Endothelial cell of umbilical vein (primary cell): ENCODE data around the gene TEX26. TPM values are rescaled to one million over a fixed set of nuclear protein-coding genes. Genes with fewer than 3 reads are reported as not detected.

ENCODE experiments used
- BruUV-seq: library from RNA; stranded (reverse); fragments of 400-500 nt; replicated peaks from 2 replicates; lab custom pipeline; 2021; lab: Mats Ljungman, UMichigan
- CTCF ChIA-PET: fragments of 300-600, 350-600 bp; sonication (Branson Sonifier 250); formaldehyde crosslinking; loops from one replicate; lab custom pipeline; 2021; ENCODE audit warnings: antibody characterized with exemption, inconsistent platforms; lab: Charles Lee
- POLR2A ChIA-PET: fragments of 300-600, 350-600 bp; sonication (Branson Sonifier 250); formaldehyde crosslinking; loops from one replicate; lab custom pipeline; 2021; ENCODE audit warnings: antibody characterized with exemption, inconsistent platforms; lab: Charles Lee
- DNase-seq: peaks from one replicate; pipeline ENCODE4 v3.0.0-alpha.2; 2011; ENCODE audit warnings: low read depth, low spot score
- FAIRE-seq: peaks from 2 replicates; lab custom pipeline; 2011; peaks lifted over from hg19 to GRCh38; lab: Jason Lieb, UNC
- H2AFZ ChIP-seq: 2 replicates; pipeline ENCODE4 v1.6.0; 2012; ENCODE audit warnings: low read depth, low read length, control low read depth, inconsistent platforms
- H3K27ac ChIP-seq: 2 replicates; pipeline ENCODE4 v1.5.1; 2011; ENCODE audit warnings: low read depth, mild to moderate bottlenecking, control low read depth, low read length, moderate library complexity; ENCODE audit not compliant: insufficient read depth
- H3K27me3 ChIP-seq, 2 experiments: 2 replicates each; pipeline versions ENCODE4 v1.6.0 to v1.6.1; 2011; ENCODE audit warnings: low read length in 2 of 2, mixed read lengths in 1 of 2; ENCODE audit not compliant: control insufficient read depth in 2 of 2, insufficient read depth in 2 of 2
- H3K36me3 ChIP-seq, 2 experiments: 2 replicates in 1 of 2; 3 replicates in 1 of 2; pipeline ENCODE4 v1.5.1; 2011; ENCODE audit warnings: low read length in 2 of 2, mild to moderate bottlenecking in 1 of 2, moderate library complexity in 1 of 2; ENCODE audit not compliant: control insufficient read depth in 2 of 2, insufficient read depth in 2 of 2; ENCODE audit errors: extremely low read depth in 1 of 2
- H3K4me1 ChIP-seq: 3 replicates; pipeline ENCODE4 v1.5.1; 2011; ENCODE audit warnings: mild to moderate bottlenecking, low read length; ENCODE audit not compliant: control insufficient read depth, insufficient read depth; ENCODE audit errors: extremely low read depth
- H3K4me2 ChIP-seq: 2 replicates; pipeline ENCODE4 v1.6.1; 2011; ENCODE audit warnings: low read length, control low read depth, mixed read lengths; ENCODE audit not compliant: insufficient read depth
- H3K4me3 ChIP-seq, 3 experiments: fragments of 200-600 bp in 1 of 3; sonication (generic), shearing (Covaris generic) in 1 of 3; replicated peaks in 1 of 3; 2 replicates each; pipeline ENCODE4 v1.5.1; 2011 to 2016; ENCODE audit warnings: control low read depth in 3 of 3, low read length in 3 of 3, mild to moderate bottlenecking in 2 of 3, inconsistent platforms in 1 of 3, low read depth in 1 of 3, moderate library complexity in 1 of 3; ENCODE audit not compliant: insufficient read depth in 1 of 3
- H3K79me2 ChIP-seq: 2 replicates; pipeline ENCODE4 v1.6.0; 2012; ENCODE audit warnings: low read length, inconsistent platforms; ENCODE audit not compliant: control insufficient read depth, insufficient read depth
- H3K9ac ChIP-seq: replicated peaks from 2 replicates; pipeline ENCODE3; 2011; ENCODE audit warnings: low read length, control low read depth; ENCODE audit not compliant: insufficient read depth; ENCODE audit errors: extremely low read depth
- H3K9me1 ChIP-seq: replicated peaks from 3 replicates; pipeline ENCODE4 v1.6.0; 2011; ENCODE audit warnings: mild to moderate bottlenecking, low read length; ENCODE audit not compliant: control insufficient read depth, insufficient read depth; ENCODE audit errors: extremely low read depth
- H3K9me3 ChIP-seq: replicated peaks from 2 replicates; pipeline ENCODE4 v1.5.1; 2012; ENCODE audit warnings: low read length, inconsistent platforms; ENCODE audit not compliant: control insufficient read depth, insufficient read depth
- H4K20me1 ChIP-seq: replicated peaks from 2 replicates; pipeline ENCODE3; 2011; ENCODE audit warnings: mild to moderate bottlenecking, low read length; ENCODE audit not compliant: control insufficient read depth, insufficient read depth; ENCODE audit errors: extremely low read depth
- EZH2 ChIP-seq: IDR thresholded peaks from 2 replicates; pipeline ENCODE4 v1.6.1; 2012; ENCODE audit warnings: borderline replicate concordance, low read depth, mild to moderate bottlenecking, moderate library complexity, low read length, inconsistent platforms; ENCODE audit not compliant: severe bottlenecking
- FOS ChIP-seq: IDR thresholded peaks from 2 replicates; pipeline ENCODE4 v1.6.1; 2011; ENCODE audit warnings: mild to moderate bottlenecking, low read length, moderate library complexity, borderline replicate concordance; ENCODE audit not compliant: insufficient read depth
- GATA2 ChIP-seq: IDR thresholded peaks from 2 replicates; pipeline ENCODE4 v1.7.0; 2011; ENCODE audit warnings: low read depth, mild to moderate bottlenecking, moderate library complexity, mixed read lengths, low read length; ENCODE audit not compliant: insufficient read length, insufficient read depth
- JUN ChIP-seq: IDR thresholded peaks from 2 replicates; pipeline ENCODE4 v1.6.1; 2011; ENCODE audit warnings: borderline replicate concordance, low read depth; ENCODE audit not compliant: insufficient read length, insufficient read depth
- MYC ChIP-seq: IDR thresholded peaks from one replicate; pipeline ENCODE4 v1.6.1; 2011; ENCODE audit warnings: mild to moderate bottlenecking, low read depth, low read length
- POLR2A ChIP-seq: IDR thresholded peaks from 2 replicates; pipeline ENCODE4 v1.6.1; 2012; ENCODE audit warnings: low read depth, mild to moderate bottlenecking, control low read depth, low read length
- POLR2AphosphoS5 ChIP-seq: IDR thresholded peaks from 2 replicates; pipeline ENCODE4 v1.6.1; 2012; ENCODE audit warnings: low read depth, mild to moderate bottlenecking, control low read depth, low read length, moderate library complexity; ENCODE audit not compliant: insufficient read depth
- dilution Hi-C: fragments of 300-500 bp; cut with MboI; formaldehyde crosslinking; loops from one replicate; pipeline ENCODE4 v1.15.0; 2019; ENCODE audit warnings: low sequenced_read_pairs; ENCODE audit not compliant: extremely low pct_ligation_motif_present
- intact Hi-C: fragments of 100-400 bp; cut with micrococcal nuclease; formaldehyde crosslinking; loops from one replicate; pipeline ENCODE4 v1.10.0; 2022
- polyA plus RNA-seq, 4 experiments: library from polyadenylated mRNA; depleted of rRNA in 3 of 4; stranded (reverse) in 3 of 4; unstranded in 1 of 4; fragments of >200 nt; gene quantifications; 2 replicates each; pipeline versions ENCODE4 v1.2.1 to v1.2.3, GENCODE V29; 2011 to 2012; ENCODE audit warnings: missing spikeins in 1 of 4
- total RNA-seq: library from RNA; stranded (reverse); gene quantifications from 2 replicates; pipeline ENCODE4 v1.2.3, GENCODE V29; 2021
- TF ChIP-seq, protein P1 (sequence below), 2 donors: IDR thresholded peaks; 1 replicate in 1 of 2; 2 replicates in 1 of 2; pipeline ENCODE4 v1.5.1; 2011; ENCODE audit warnings: low read length in 2 of 2, mild to moderate bottlenecking in 2 of 2, moderate library complexity in 2 of 2, control low read depth in 1 of 2, inconsistent platforms in 1 of 2, low read depth in 1 of 2; ENCODE audit not compliant: insufficient read depth in 1 of 2; ENCODE audit errors: extremely low read depth in 1 of 2
- TF ChIP-seq, protein P2 (sequence below): IDR thresholded peaks from 2 replicates; pipeline ENCODE4 v1.6.1; 2011; ENCODE audit not compliant: insufficient read depth, insufficient read length

The TEX26 gene
- total and polyA plus RNA-seq, 2 donors (not counting 3 experiments of a cell fraction or from before 2014, with no cell fraction given) = not detected

DNA sequence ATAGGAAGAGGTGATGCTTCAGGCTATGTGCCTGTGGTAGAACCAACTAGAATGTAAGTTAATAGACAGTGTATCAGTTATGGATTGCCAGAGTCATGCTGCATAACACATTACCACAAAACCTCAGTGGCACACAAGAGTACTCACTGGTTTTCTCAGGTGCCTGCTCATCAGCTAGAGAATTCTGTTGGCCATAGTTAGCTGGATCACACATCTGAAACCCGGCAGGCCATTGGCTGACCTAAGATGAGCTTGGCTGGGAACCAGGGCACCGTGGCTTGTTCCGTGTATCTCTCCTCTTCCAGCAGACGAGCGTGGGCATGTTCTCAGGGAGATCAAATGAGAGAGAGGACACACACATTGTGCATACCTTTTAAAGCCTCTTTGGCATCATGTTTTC lies 76.7 kb downstream of the TEX26 start:
- H3K4me3 ChIP-seq = no peak overlapping the region
- intact Hi-C loops (no loop called here), dilution Hi-C loops (no loop called here)
- no peaks in the 10 kb centered on the region for H4K20me1 ChIP-seq
- H3K79me2 ChIP-seq = no peaks in the 10 kb centered on the region
- no peak overlapping the region for H2AFZ ChIP-seq
- POLR2A ChIA-PET = no interaction called here
- no peak overlapping the region for H3K4me2 ChIP-seq
- no peaks in the 10 kb centered on the region for H3K9me1 ChIP-seq
- CTCF ChIA-PET = interaction anchor here (2.0 kb wide), 1 partner anchor 30 kb away, joined by 8 read pairs; no protein-coding TSS in a partner anchor
- H3K27ac ChIP-seq = no peak overlapping the region
- peaks cover 12 to 13% of the 10 kb centered on the region in 2 experiments for H3K27me3 ChIP-seq
- TF ChIP-seq GATA2 = no peak
- TF ChIP-seq, protein P1, sequence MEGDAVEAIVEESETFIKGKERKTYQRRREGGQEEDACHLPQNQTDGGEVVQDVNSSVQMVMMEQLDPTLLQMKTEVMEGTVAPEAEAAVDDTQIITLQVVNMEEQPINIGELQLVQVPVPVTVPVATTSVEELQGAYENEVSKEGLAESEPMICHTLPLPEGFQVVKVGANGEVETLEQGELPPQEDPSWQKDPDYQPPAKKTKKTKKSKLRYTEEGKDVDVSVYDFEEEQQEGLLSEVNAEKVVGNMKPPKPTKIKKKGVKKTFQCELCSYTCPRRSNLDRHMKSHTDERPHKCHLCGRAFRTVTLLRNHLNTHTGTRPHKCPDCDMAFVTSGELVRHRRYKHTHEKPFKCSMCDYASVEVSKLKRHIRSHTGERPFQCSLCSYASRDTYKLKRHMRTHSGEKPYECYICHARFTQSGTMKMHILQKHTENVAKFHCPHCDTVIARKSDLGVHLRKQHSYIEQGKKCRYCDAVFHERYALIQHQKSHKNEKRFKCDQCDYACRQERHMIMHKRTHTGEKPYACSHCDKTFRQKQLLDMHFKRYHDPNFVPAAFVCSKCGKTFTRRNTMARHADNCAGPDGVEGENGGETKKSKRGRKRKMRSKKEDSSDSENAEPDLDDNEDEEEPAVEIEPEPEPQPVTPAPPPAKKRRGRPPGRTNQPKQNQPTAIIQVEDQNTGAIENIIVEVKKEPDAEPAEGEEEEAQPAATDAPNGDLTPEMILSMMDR (IDR thresholded peaks at IDR 0.05; ENCODE audit: extremely low read depth in 1 of 2, insufficient read depth in 1 of 2, low read depth in 1 of 2, low read length in 2 of 2) = no peak
- no peak for TF ChIP-seq JUN
- TF ChIP-seq FOS = no peak
- TF ChIP-seq, protein P2, sequence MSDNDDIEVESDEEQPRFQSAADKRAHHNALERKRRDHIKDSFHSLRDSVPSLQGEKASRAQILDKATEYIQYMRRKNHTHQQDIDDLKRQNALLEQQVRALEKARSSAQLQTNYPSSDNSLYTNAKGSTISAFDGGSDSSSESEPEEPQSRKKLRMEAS = no peak
- no peak for TF ChIP-seq POLR2AphosphoS5
- no peak for TF ChIP-seq EZH2
- TF ChIP-seq POLR2A = no peak
- TF ChIP-seq MYC = no peak
- no peak for DNase-seq
- H3K9me3 ChIP-seq = no peaks in the 10 kb centered on the region
- no peaks in the 10 kb centered on the region for H3K4me1 ChIP-seq
- no peak for FAIRE-seq
- BruUV-seq = no TSS peak
- no peaks in the 10 kb centered on the region for H3K36me3 ChIP-seq
- H3K9ac ChIP-seq = no peak overlapping the region
